ENCODE results near the gene FRMD4A.

- TF ChIP-seq EZH2 (IDR thresholded peaks at IDR 0.05; ENCODE audit: borderline replicate concordance, low read length) (no peak), CTCF (conservative IDR thresholded peaks at IDR 0.05 in 1 of 2, IDR thresholded peaks at IDR 0.05 in 1 of 2; ENCODE audit: extremely low read depth in 1 of 2, insufficient read depth in 1 of 2, low read depth in 1 of 2, low read length in 2 of 2) (no peak)
These were observed 461.4 kb downstream of the FRMD4A start for GRCh38 chr10:13869295-13869664.
